Hepatocyte (in vitro differentiated cells): Measurements from ENCODE around the gene ITPRID1.

Experiments
- EZH2 ChIP-seq: fragments of 200-600 bp; sonication (generic); IDR thresholded peaks from 2 replicates; pipeline ENCODE4 v1.6.1; 2016; ENCODE audit warnings: antibody characterized with exemption, mild to moderate bottlenecking, borderline replicate concordance
- EZH2phosphoT487 ChIP-seq: fragments of 200-600 bp; sonication (generic); IDR thresholded peaks from one replicate; pipeline ENCODE4 v1.6.1; 2018; ENCODE audit warnings: antibody characterized with exemption, mild to moderate bottlenecking, low read depth, moderate library complexity; ENCODE audit not compliant: unreplicated experiment, severe bottlenecking
- TF ChIP-seq, protein P1 (sequence below): fragments of 200-600 bp; sonication (generic); IDR thresholded peaks from 2 replicates; pipeline ENCODE4 v1.5.1; 2016; ENCODE audit warnings: antibody characterized with exemption, mild to moderate bottlenecking; ENCODE audit not compliant: poor library complexity

DNA sequence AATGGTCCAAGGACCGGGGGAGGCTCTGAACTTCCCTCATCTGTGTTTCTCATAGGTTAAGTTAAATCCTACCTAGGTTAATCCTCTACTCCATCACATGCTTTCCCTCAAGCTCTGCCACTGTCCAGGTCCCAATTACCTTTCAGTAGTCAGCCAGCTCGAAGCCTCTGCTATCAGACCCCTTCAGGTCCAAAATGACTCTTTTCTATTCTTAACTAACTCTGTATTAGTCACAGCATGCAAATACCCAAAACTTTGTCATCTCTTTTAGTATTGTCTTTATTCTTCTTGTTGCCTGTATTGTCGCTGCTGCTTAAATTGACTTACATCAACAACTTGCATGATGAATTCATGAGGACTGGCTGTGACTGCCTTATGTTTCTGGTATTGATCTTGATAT lies 188.5 kb downstream of the ITPRID1 start:
- no peak for TF ChIP-seq EZH2
- TF ChIP-seq EZH2phosphoT487: no peak
- TF ChIP-seq, protein P1, sequence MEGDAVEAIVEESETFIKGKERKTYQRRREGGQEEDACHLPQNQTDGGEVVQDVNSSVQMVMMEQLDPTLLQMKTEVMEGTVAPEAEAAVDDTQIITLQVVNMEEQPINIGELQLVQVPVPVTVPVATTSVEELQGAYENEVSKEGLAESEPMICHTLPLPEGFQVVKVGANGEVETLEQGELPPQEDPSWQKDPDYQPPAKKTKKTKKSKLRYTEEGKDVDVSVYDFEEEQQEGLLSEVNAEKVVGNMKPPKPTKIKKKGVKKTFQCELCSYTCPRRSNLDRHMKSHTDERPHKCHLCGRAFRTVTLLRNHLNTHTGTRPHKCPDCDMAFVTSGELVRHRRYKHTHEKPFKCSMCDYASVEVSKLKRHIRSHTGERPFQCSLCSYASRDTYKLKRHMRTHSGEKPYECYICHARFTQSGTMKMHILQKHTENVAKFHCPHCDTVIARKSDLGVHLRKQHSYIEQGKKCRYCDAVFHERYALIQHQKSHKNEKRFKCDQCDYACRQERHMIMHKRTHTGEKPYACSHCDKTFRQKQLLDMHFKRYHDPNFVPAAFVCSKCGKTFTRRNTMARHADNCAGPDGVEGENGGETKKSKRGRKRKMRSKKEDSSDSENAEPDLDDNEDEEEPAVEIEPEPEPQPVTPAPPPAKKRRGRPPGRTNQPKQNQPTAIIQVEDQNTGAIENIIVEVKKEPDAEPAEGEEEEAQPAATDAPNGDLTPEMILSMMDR: no peak
